ENCODE measurements around the gene HIP1. TPM values are rescaled to one million over a fixed set of nuclear protein-coding genes. Genes with fewer than 3 reads are reported as not detected.
"Not testable (repeated sequence)": the region's sequence is repeated elsewhere in the genome, so short reads cannot be mapped to it uniquely, and the experiment has no call there.

Gene HIP1
- total RNA-seq, 1 donor from 2014 or later = 16.5 TPM

DNA sequence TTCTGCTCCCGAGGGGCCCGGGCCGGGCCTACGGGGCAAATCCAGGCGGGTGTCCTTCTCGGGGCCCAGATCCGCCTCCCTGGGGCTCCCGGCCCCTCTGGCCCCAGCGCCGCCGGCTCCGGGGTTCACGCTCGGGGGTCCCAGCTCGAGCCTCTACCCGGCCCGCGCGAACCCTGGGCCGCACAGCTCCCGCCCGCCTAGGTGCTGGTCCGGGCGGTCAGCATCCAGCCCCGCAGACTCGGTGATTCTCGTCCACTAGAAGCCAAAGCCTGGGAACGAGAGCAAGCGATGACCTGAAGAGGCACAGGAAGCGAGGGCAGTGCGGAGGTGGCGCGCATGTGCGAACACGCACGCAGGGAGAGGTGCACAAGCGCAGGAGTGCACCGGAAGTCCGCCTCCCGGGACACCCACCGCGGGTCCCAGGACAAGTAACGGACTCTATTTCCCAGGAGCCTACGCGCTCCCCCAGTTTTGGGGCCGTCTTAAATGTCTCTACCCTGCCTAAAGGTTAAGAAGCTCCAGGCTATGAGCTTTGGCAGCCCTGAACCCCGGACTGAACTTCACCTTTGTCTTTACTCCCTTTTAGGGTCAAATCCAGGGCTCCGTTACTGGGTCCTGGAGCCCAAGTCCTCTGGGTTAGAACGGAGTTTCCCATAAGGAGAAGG lies 252.6 kb downstream of the HIP1 start, which contains the start of gene POM121C:
TSS of gene POM121C (minus strand) at position 321 of the 665 bp plus-strand sequence. CDS start 44,803 bp downstream, outside the sequence.
- DNase-seq = peak; percentile 86

DNA sequence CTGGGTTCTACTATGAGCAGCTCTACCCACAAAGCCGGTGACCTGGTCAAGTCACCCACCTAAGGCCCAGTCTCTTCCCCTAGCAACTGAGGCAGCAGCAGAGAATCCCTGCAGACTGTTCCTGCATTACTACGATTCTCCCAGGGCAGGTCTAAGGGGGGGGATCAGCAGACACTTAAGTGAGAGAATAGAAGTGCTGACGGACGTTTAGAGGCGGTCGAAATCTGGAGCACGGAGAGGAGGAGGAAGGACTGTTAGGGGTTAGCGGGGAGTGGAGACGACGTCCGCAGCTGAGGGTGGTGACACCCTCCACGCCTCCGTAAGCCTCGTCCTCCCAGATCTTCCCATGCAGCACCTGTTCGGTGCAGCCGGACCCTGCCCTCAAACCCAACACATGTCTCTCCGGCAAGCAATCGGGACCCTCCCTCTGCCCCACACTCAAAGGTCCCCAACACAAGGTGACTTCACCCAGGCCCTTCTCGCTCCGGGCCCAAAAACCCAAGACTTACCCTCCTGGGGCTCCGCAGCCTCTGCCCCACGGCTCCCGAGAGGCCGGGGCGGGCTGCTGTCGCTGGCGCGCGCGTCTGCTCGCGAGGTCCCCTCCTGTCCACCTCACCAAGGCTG lies 253.3 kb downstream of the HIP1 start:
- not testable (repeated sequence) for DNase-seq

Small RNA genes within 50 kb of the gene (small RNA-seq; reads per million reads assigned to genes)
- gene AC211429.1 (not detected), gene RF00019 (not detected)

Other genes starting within 250 kb of the HIP1 start
- gene SPDYE5, start 246.6 kb downstream of the HIP1 start, total RNA-seq = not detected
- not detected for gene CCL26, start 33.3 kb upstream of the HIP1 start, total RNA-seq
- not detected for gene CCL24, start 74.9 kb upstream of the HIP1 start, total RNA-seq
- gene RHBDD2, start 140.1 kb upstream of the HIP1 start, total RNA-seq = 27.1 TPM
- gene POR, start 176.2 kb upstream of the HIP1 start, total RNA-seq = 59.0 TPM

All from occipital lobe (tissue), 3 donors.